GM12878 (cell line): ENCODE data around the gene RPS3. TPM values are rescaled to one million over a fixed set of nuclear protein-coding genes. Genes with fewer than 3 reads are reported as not detected.

Experiments
- ATAC-seq: fragments of 200-7000 bp; cut with Tn5 transposase; 3 replicates; pipeline ENCODE4 v1.9.1; 2020; ENCODE audit warnings: mild to moderate bottlenecking, moderate library complexity
- BruUV-seq: library from RNA; stranded (reverse); fragments of 400-500 nt; replicated peaks from 2 replicates; lab custom pipeline; 2021; lab: Mats Ljungman, UMichigan
- CTCF ChIA-PET: fragments of 300-600 bp; sonication (Branson Sonifier 250); formaldehyde crosslinking; extraction: SDS; loops from one replicate; lab custom pipeline; 2021; ENCODE audit warnings: inconsistent platforms; lab: Yijun Ruan, JAX
- POLR2A ChIA-PET: fragments of 350-600 bp; formaldehyde crosslinking; extraction: SDS; loops from one replicate; lab custom pipeline; 2021; ENCODE audit warnings: inconsistent platforms; lab: Charles Lee
- RAD21 ChIA-PET: fragments of 300-600 bp; sonication (Branson Sonifier 250); formaldehyde crosslinking; loops from one replicate; lab custom pipeline; 2023; ENCODE audit warnings: antibody characterized with exemption; ENCODE audit not compliant: unreplicated experiment; lab: Charles Lee
- SMC1A ChIA-PET: fragments of 300-600 bp; sonication (Branson Sonifier 250); formaldehyde crosslinking; loops from one replicate; lab custom pipeline; 2023; ENCODE audit not compliant: unreplicated experiment, uncharacterized antibody; lab: Charles Lee
- DNase-seq: peaks from one replicate; pipeline ENCODE4 v3.0.0-alpha.2; 2011; ENCODE audit warnings: low read depth, low spot score
- FAIRE-seq: peaks from 3 replicates; lab custom pipeline; 2011; peaks lifted over from hg19 to GRCh38; lab: Jason Lieb, UNC
- H2AFZ ChIP-seq: 2 replicates; pipeline ENCODE4 v1.6.0; 2011; ENCODE audit warnings: low read depth, low read length, control low read depth; ENCODE audit not compliant: control insufficient read depth
- H3K27ac ChIP-seq: 2 replicates; pipeline ENCODE4 v1.5.1; 2011; ENCODE audit warnings: control low read depth; ENCODE audit not compliant: control insufficient read depth, insufficient read depth
- H3K27me3 ChIP-seq, 2 experiments: replicated peaks in 1 of 2; 2 replicates each; pipeline versions ENCODE4 v1.6.0 to v1.6.1; 2011; ENCODE audit warnings: low read length in 1 of 2; ENCODE audit not compliant: control insufficient read depth in 2 of 2, insufficient read depth in 2 of 2
- H3K36me3 ChIP-seq, 2 experiments: 2 replicates each; pipeline ENCODE4 v1.5.1; 2011; ENCODE audit warnings: low read length in 1 of 2; ENCODE audit not compliant: control insufficient read depth in 2 of 2, insufficient read depth in 2 of 2
- H3K4me1 ChIP-seq: 2 replicates; pipeline ENCODE4 v1.6.1; 2011; ENCODE audit warnings: mild to moderate bottlenecking, low read length, moderate library complexity, mixed read lengths; ENCODE audit not compliant: control insufficient read depth, insufficient read depth
- H3K4me2 ChIP-seq: 2 replicates; pipeline ENCODE4 v1.6.0; 2011; ENCODE audit warnings: control low read depth; ENCODE audit not compliant: control insufficient read depth, insufficient read depth
- H3K4me3 ChIP-seq: fragments of 200-600 bp; sonication (generic); 2 replicates; pipeline ENCODE4 v1.5.1; 2016
- H3K79me2 ChIP-seq: 2 replicates; pipeline ENCODE4 v1.6.0; 2011; ENCODE audit warnings: low read length; ENCODE audit not compliant: control insufficient read depth, insufficient read depth
- H3K9ac ChIP-seq: 2 replicates; pipeline ENCODE4 v1.8.0; 2011; ENCODE audit warnings: low read length, control low read depth, mixed read lengths; ENCODE audit not compliant: control insufficient read depth, insufficient read depth
- H3K9me3 ChIP-seq: replicated peaks from 3 replicates; pipeline ENCODE4 v1.5.1; 2011; ENCODE audit warnings: mild to moderate bottlenecking, low read length; ENCODE audit not compliant: control insufficient read depth, insufficient read depth
- H4K20me1 ChIP-seq: 2 replicates; pipeline ENCODE4 v1.6.0; 2011; ENCODE audit not compliant: control insufficient read depth, insufficient read depth
- CBX3 ChIP-seq: fragments of 200-600 bp; sonication (generic); IDR thresholded peaks from 2 replicates; pipeline ENCODE4 v1.6.1; 2016; ENCODE audit warnings: low read depth, borderline replicate concordance
- IKZF2 ChIP-seq, 2 experiments: fragments of 450-650 bp; IDR thresholded peaks; 2 replicates each; pipeline ENCODE4 v1.6.1; 2017; ENCODE audit warnings: mild to moderate bottlenecking in 2 of 2, moderate library complexity in 2 of 2
- LARP7 ChIP-seq: fragments of 450-650 bp; IDR thresholded peaks from 2 replicates; pipeline ENCODE4 v1.6.1; 2017; ENCODE audit warnings: mild to moderate bottlenecking
- ZNF217 ChIP-seq: fragments of 450-650 bp; IDR thresholded peaks from 2 replicates; pipeline ENCODE4 v1.6.1; 2017; ENCODE audit warnings: antibody characterized with exemption, mild to moderate bottlenecking
- WGBS: methylation state at CpG from one replicate; pipeline ENCODE4 v1.1.6; 2016; ENCODE audit warnings: low lambda C conversion rate; ENCODE audit not compliant: insufficient replicate concordance, insufficient coverage; ENCODE audit errors: missing lambda C conversion rate; 5-methylcytosine and 5-hydroxymethylcytosine counted together
- in situ Hi-C: fragments of 300-500 bp; cut with MboI; formaldehyde crosslinking; loops from 9 replicates; pipeline ENCODE4 v1.14.3; 2018; ENCODE audit warnings: mixed read lengths
- intact Hi-C: fragments of 100-400 bp; cut with micrococcal nuclease; formaldehyde crosslinking; loops from one replicate; pipeline ENCODE4 v1.14.2; 2022; ENCODE audit not compliant: unreplicated experiment
- polyA plus RNA-seq, 11 experiments: library from polyadenylated mRNA; depleted of rRNA in 4 of 11; unstranded in 6 of 11; stranded (reverse) in 5 of 11; fragments of >200 nt; fragmentation: Nextera tagmentation in 4 of 11; fragmentation: Illumina TruSeq in 1 of 11; extraction: Ambion mirVana in 4 of 11; extraction: Trizol in 1 of 11; gene quantifications; 1 replicate in 1 of 11; 2 replicates in 10 of 11; pipeline versions ENCODE4 v1.2.1 to v1.2.3, GENCODE V29; 2011 to 2016; ENCODE audit warnings: inconsistent platforms in 2 of 11, missing spikeins in 2 of 11, low read depth in 1 of 11
- small RNA-seq: library from RNA; depleted of rRNA; stranded (forward); fragments of <200 nt; gene quantifications from one replicate; pipeline ENCODE3, GENCODE V24; 2014
- total RNA-seq, 4 experiments: library from RNA; depleted of rRNA in 3 of 4; stranded (reverse); fragments of >200 nt in 3 of 4; fragmentation: Illumina TruSeq in 1 of 4; extraction: Trizol in 1 of 4; gene quantifications; 2 replicates each; pipeline versions ENCODE4 v1.2.1 to v1.2.3, GENCODE V29; 2013 to 2021
- TF ChIP-seq, protein P1 (sequence below): fragments of 450-650 bp; conservative IDR thresholded peaks from 2 replicates; pipeline ENCODE4 v1.6.1; 2017; ENCODE audit warnings: mild to moderate bottlenecking, moderate library complexity
- TF ChIP-seq, protein P2 (sequence below): fragments of 150-350 bp; IDR thresholded peaks from 2 replicates; pipeline ENCODE4 v1.6.1; 2014; ENCODE audit warnings: mild to moderate bottlenecking, low read depth, low read length

RPS3 gene
- total and polyA plus RNA-seq, 10 of the 15 experiments (the other 5 are each of a cell fraction or from before 2014, with no cell fraction given) = 2,127 to 9,556 (median 4,327) TPM

DNA sequence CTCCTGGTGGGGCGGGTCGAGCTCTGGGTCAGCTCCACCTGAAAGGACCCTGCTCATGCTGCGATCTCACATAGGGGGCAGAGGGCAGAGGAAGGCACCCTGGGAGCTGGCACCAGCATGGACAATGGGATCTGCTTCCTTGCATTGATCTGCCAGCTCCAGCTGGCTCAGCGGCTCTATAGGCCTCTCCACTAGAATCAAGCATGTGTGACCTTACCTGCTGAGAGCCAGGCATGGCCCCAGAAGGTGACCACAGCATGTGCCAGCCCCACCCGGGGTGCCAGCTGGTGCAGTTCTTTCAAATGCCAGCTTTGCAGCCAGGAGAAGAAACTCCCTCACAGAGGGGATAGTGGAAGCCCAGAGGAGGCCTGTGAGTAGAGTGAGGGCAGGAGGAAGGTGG is 55.7 kb downstream of the RPS3 start:
- FAIRE-seq (no peak), ATAC-seq (no peak), DNase-seq (no peak)
- H3K9ac ChIP-seq = no peak overlapping the region
- H3K79me2 ChIP-seq = no peaks in the 10 kb centered on the region
- SMC1A ChIA-PET = no interaction called here
- H3K4me3 ChIP-seq = no peak overlapping the region
- in situ Hi-C loops (no loop called here), intact Hi-C loops (no loop called here)
- CTCF ChIA-PET = interaction anchor here (0.5 to 1.4 kb wide), 3 partner anchors 76 to 264 kb away, joined by 3 to 8 read pairs (median 4); no protein-coding TSS in a partner anchor
- RAD21 ChIA-PET = interaction anchor here (1.9 kb wide), 1 partner anchor 75 kb away, joined by 9 read pairs; no protein-coding TSS in a partner anchor
- WGBS = 28% methylated on average over 5 of the region's 5 CpGs
- no peak overlapping the region for H2AFZ ChIP-seq
- TF ChIP-seq LARP7 (no peak), IKZF2 (IDR thresholded peaks at IDR 0.05) (no peak), CBX3 (no peak), ZNF217 (no peak)
- TF ChIP-seq, protein P1, sequence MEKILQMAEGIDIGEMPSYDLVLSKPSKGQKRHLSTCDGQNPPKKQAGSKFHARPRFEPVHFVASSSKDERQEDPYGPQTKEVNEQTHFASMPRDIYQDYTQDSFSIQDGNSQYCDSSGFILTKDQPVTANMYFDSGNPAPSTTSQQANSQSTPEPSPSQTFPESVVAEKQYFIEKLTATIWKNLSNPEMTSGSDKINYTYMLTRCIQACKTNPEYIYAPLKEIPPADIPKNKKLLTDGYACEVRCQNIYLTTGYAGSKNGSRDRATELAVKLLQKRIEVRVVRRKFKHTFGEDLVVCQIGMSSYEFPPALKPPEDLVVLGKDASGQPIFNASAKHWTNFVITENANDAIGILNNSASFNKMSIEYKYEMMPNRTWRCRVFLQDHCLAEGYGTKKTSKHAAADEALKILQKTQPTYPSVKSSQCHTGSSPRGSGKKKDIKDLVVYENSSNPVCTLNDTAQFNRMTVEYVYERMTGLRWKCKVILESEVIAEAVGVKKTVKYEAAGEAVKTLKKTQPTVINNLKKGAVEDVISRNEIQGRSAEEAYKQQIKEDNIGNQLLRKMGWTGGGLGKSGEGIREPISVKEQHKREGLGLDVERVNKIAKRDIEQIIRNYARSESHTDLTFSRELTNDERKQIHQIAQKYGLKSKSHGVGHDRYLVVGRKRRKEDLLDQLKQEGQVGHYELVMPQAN = no peak
- TF ChIP-seq, protein P2, sequence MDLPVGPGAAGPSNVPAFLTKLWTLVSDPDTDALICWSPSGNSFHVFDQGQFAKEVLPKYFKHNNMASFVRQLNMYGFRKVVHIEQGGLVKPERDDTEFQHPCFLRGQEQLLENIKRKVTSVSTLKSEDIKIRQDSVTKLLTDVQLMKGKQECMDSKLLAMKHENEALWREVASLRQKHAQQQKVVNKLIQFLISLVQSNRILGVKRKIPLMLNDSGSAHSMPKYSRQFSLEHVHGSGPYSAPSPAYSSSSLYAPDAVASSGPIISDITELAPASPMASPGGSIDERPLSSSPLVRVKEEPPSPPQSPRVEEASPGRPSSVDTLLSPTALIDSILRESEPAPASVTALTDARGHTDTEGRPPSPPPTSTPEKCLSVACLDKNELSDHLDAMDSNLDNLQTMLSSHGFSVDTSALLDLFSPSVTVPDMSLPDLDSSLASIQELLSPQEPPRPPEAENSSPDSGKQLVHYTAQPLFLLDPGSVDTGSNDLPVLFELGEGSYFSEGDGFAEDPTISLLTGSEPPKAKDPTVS = no peak
- POLR2A ChIA-PET = no interaction called here
- no peaks in the 10 kb centered on the region for H3K4me1 ChIP-seq
- H4K20me1 ChIP-seq = no peaks in the 10 kb centered on the region
- H3K27me3 ChIP-seq = no peaks in the 10 kb centered on the region
- H3K27ac ChIP-seq = no peak overlapping the region
- no peak overlapping the region for H3K4me2 ChIP-seq
- no peaks in the 10 kb centered on the region for H3K36me3 ChIP-seq
- no TSS peak for BruUV-seq
- H3K9me3 ChIP-seq = no peaks in the 10 kb centered on the region; the same call in 2 of the 3 replicates

Small RNAs within 50 kb of the gene (small RNA-seq; reads per million reads assigned to genes)
- gene SNORD15A = not detected
- 37.6 reads per million, percentile 98 among the genes with 10 or more reads in this experiment for gene SNORD15B

Other genes with a start within 250 kb of the RPS3 start
- gene SLCO2B1, start 248.4 kb upstream of the RPS3 start, total RNA-seq (2014; rRNA removed) = 0.33 and 1.2 TPM in 2 replicates
- gene SLCO2B1, start 248.4 kb upstream of the RPS3 start, total RNA-seq (2014; rRNA removed; fragmentation: Illumina TruSeq; extraction: Trizol) = 1.0 and 1.1 TPM in 2 replicates
- gene SLCO2B1, start 248.4 kb upstream of the RPS3 start, total RNA-seq (2021) = 1.1 and 1.8 TPM in 2 replicates
- 3.5 and 4.4 TPM in 2 replicates for gene SLCO2B1, start 248.4 kb upstream of the RPS3 start, polyA plus RNA-seq (2011; rRNA removed)
- gene SLCO2B1, start 248.4 kb upstream of the RPS3 start, polyA plus RNA-seq (2014; fragmentation: Illumina TruSeq; extraction: Trizol) = 0.65 and 0.81 TPM in 2 replicates
- under 1 TPM in 1 of 2 experiments, not detected in 1; 0.05 TPM for gene SLCO2B1, start 248.4 kb upstream of the RPS3 start, polyA plus RNA-seq (2014; fragmentation: Nextera tagmentation; extraction: Ambion mirVana)
- gene SLCO2B1, start 248.4 kb upstream of the RPS3 start, polyA plus RNA-seq (2014; rRNA removed) = 0.48 and 0.65 TPM in 2 replicates
- under 1 TPM in 1 of 2 experiments, not detected in 1; 0.27 TPM for gene SLCO2B1, start 248.4 kb upstream of the RPS3 start, polyA plus RNA-seq (2016; fragmentation: Nextera tagmentation; extraction: Ambion mirVana)
- not detected in 2 replicates for gene TPBGL, start 158.7 kb upstream of the RPS3 start, total RNA-seq (2014; rRNA removed)
- gene TPBGL, start 158.7 kb upstream of the RPS3 start, total RNA-seq (2014; rRNA removed; fragmentation: Illumina TruSeq; extraction: Trizol) = not detected in 2 replicates
- gene TPBGL, start 158.7 kb upstream of the RPS3 start, total RNA-seq (2021) = not detected in 2 replicates
- not detected in 2 replicates for gene TPBGL, start 158.7 kb upstream of the RPS3 start, polyA plus RNA-seq (2011; rRNA removed)
- gene TPBGL, start 158.7 kb upstream of the RPS3 start, polyA plus RNA-seq (2014; fragmentation: Illumina TruSeq; extraction: Trizol) = not detected in 2 replicates
- not detected for gene TPBGL, start 158.7 kb upstream of the RPS3 start, polyA plus RNA-seq (2014; fragmentation: Nextera tagmentation; extraction: Ambion mirVana)
- gene TPBGL, start 158.7 kb upstream of the RPS3 start, polyA plus RNA-seq (2014; rRNA removed) = not detected in 2 replicates
- gene TPBGL, start 158.7 kb upstream of the RPS3 start, polyA plus RNA-seq (2016; fragmentation: Nextera tagmentation; extraction: Ambion mirVana) = not detected
- 1.0 and 1.5 TPM in 2 replicates for gene ARRB1, start 47.9 kb upstream of the RPS3 start, total RNA-seq (2014; rRNA removed)
- gene ARRB1, start 47.9 kb upstream of the RPS3 start, total RNA-seq (2014; rRNA removed; fragmentation: Illumina TruSeq; extraction: Trizol) = 2.3 TPM in 2 replicates
- 2.9 and 3.0 TPM in 2 replicates for gene ARRB1, start 47.9 kb upstream of the RPS3 start, total RNA-seq (2021)
- 7.5 and 12.9 TPM in 2 replicates for gene ARRB1, start 47.9 kb upstream of the RPS3 start, polyA plus RNA-seq (2011; rRNA removed)
- gene ARRB1, start 47.9 kb upstream of the RPS3 start, polyA plus RNA-seq (2014; fragmentation: Illumina TruSeq; extraction: Trizol) = 1.1 and 1.8 TPM in 2 replicates
- under 1 TPM; 0.42 TPM for gene ARRB1, start 47.9 kb upstream of the RPS3 start, polyA plus RNA-seq (2014; fragmentation: Nextera tagmentation; extraction: Ambion mirVana)
- gene ARRB1, start 47.9 kb upstream of the RPS3 start, polyA plus RNA-seq (2014; rRNA removed) = 1.6 and 1.8 TPM in 2 replicates
- gene ARRB1, start 47.9 kb upstream of the RPS3 start, polyA plus RNA-seq (2016; fragmentation: Nextera tagmentation; extraction: Ambion mirVana) = under 1 TPM; 0.39 to 0.42 TPM
- gene KLHL35, start 33.7 kb downstream of the RPS3 start, total RNA-seq (2014; rRNA removed) = 0.34 and 0.49 TPM in 2 replicates
- not detected in 2 replicates for gene KLHL35, start 33.7 kb downstream of the RPS3 start, total RNA-seq (2014; rRNA removed; fragmentation: Illumina TruSeq; extraction: Trizol)
- gene KLHL35, start 33.7 kb downstream of the RPS3 start, total RNA-seq (2021) = 0.13 and 0.21 TPM in 2 replicates
- 0.15 TPM in 1 of 2 replicates, not detected in the other for gene KLHL35, start 33.7 kb downstream of the RPS3 start, polyA plus RNA-seq (2011; rRNA removed)
- gene KLHL35, start 33.7 kb downstream of the RPS3 start, polyA plus RNA-seq (2014; fragmentation: Illumina TruSeq; extraction: Trizol) = 0.09 TPM in 1 of 2 replicates, not detected in the other
- under 1 TPM; 0.04 to 0.06 TPM for gene KLHL35, start 33.7 kb downstream of the RPS3 start, polyA plus RNA-seq (2014; fragmentation: Nextera tagmentation; extraction: Ambion mirVana)
- 0.15 and 0.28 TPM in 2 replicates for gene KLHL35, start 33.7 kb downstream of the RPS3 start, polyA plus RNA-seq (2014; rRNA removed)
- under 1 TPM; 0.09 to 0.33 TPM for gene KLHL35, start 33.7 kb downstream of the RPS3 start, polyA plus RNA-seq (2016; fragmentation: Nextera tagmentation; extraction: Ambion mirVana)
- 12.3 and 13.7 TPM in 2 replicates for gene GDPD5, start 126.4 kb downstream of the RPS3 start, total RNA-seq (2014; rRNA removed)
- 6.2 and 6.3 TPM in 2 replicates for gene GDPD5, start 126.4 kb downstream of the RPS3 start, total RNA-seq (2014; rRNA removed; fragmentation: Illumina TruSeq; extraction: Trizol)
- gene GDPD5, start 126.4 kb downstream of the RPS3 start, total RNA-seq (2021) = 22.9 and 30.0 TPM in 2 replicates
- gene GDPD5, start 126.4 kb downstream of the RPS3 start, polyA plus RNA-seq (2011; rRNA removed) = 3.5 and 8.0 TPM in 2 replicates
- gene GDPD5, start 126.4 kb downstream of the RPS3 start, polyA plus RNA-seq (2014; fragmentation: Illumina TruSeq; extraction: Trizol) = 2.5 and 7.3 TPM in 2 replicates
- gene GDPD5, start 126.4 kb downstream of the RPS3 start, polyA plus RNA-seq (2014; fragmentation: Nextera tagmentation; extraction: Ambion mirVana) = under 1 TPM; 0.10 to 0.80 TPM
- gene GDPD5, start 126.4 kb downstream of the RPS3 start, polyA plus RNA-seq (2014; rRNA removed) = 20.2 and 21.9 TPM in 2 replicates
- 1 to 10 TPM; 1.9 to 4.2 TPM for gene GDPD5, start 126.4 kb downstream of the RPS3 start, polyA plus RNA-seq (2016; fragmentation: Nextera tagmentation; extraction: Ambion mirVana)
- gene SERPINH1, start 162.7 kb downstream of the RPS3 start, total RNA-seq (2014; rRNA removed) = 11.5 and 13.6 TPM in 2 replicates
- gene SERPINH1, start 162.7 kb downstream of the RPS3 start, total RNA-seq (2014; rRNA removed; fragmentation: Illumina TruSeq; extraction: Trizol) = 8.0 and 9.5 TPM in 2 replicates
- gene SERPINH1, start 162.7 kb downstream of the RPS3 start, total RNA-seq (2021) = 17.9 and 18.8 TPM in 2 replicates
- gene SERPINH1, start 162.7 kb downstream of the RPS3 start, polyA plus RNA-seq (2011; rRNA removed) = 8.1 and 19.8 TPM in 2 replicates
- 9.3 and 11.7 TPM in 2 replicates for gene SERPINH1, start 162.7 kb downstream of the RPS3 start, polyA plus RNA-seq (2014; fragmentation: Illumina TruSeq; extraction: Trizol)
- 1 to 10 TPM in 1 of 2 experiments, under 1 TPM in 1; 0.34 to 1.4 TPM for gene SERPINH1, start 162.7 kb downstream of the RPS3 start, polyA plus RNA-seq (2014; fragmentation: Nextera tagmentation; extraction: Ambion mirVana)
- gene SERPINH1, start 162.7 kb downstream of the RPS3 start, polyA plus RNA-seq (2014; rRNA removed) = 15.2 and 17.2 TPM in 2 replicates
- 10 to 100 TPM; 13.8 to 18.8 TPM for gene SERPINH1, start 162.7 kb downstream of the RPS3 start, polyA plus RNA-seq (2016; fragmentation: Nextera tagmentation; extraction: Ambion mirVana)